IPS DF 6.9 (cell line): ENCODE measurements around the gene FERMT1.

Experiments
- DNase-seq: peaks from one replicate; pipeline ENCODE4 v3.0.0-alpha.2; 2013; ENCODE audit warnings: low read depth, low spot score
- H3K27ac ChIP-seq: one replicate; pipeline ENCODE4 v1.5.1; 2013; ENCODE audit warnings: low read length, control low read depth
- H3K27me3 ChIP-seq: 2 replicates; pipeline ENCODE4 v1.6.1; 2013; ENCODE audit warnings: mild to moderate bottlenecking, low read length; ENCODE audit not compliant: control insufficient read depth, insufficient read depth
- H3K36me3 ChIP-seq: 2 replicates; pipeline ENCODE4 v1.6.1; 2013; ENCODE audit warnings: low read length; ENCODE audit not compliant: control insufficient read depth, insufficient read depth
- H3K4me1 ChIP-seq: 2 replicates; pipeline ENCODE4 v1.6.1; 2013; ENCODE audit warnings: low read length; ENCODE audit not compliant: control insufficient read depth, insufficient read depth
- H3K4me3 ChIP-seq: 2 replicates; pipeline ENCODE4 v1.5.1; 2013; ENCODE audit warnings: mild to moderate bottlenecking, low read length
- H3K9me3 ChIP-seq: 2 replicates; pipeline ENCODE4 v1.6.1; 2013; ENCODE audit warnings: low read length, inconsistent platforms; ENCODE audit not compliant: control insufficient read depth, insufficient read depth
- WGBS: extraction: QIAGEN DNeasy Blood & Tissue Kit; methylation state at CpG from one replicate; pipeline ENCODE4 v1.1.7; 2013; ENCODE audit warnings: mixed read lengths, missing lambda C conversion rate; ENCODE audit not compliant: insufficient read length, insufficient coverage; 5-methylcytosine and 5-hydroxymethylcytosine counted together

The FERMT1 gene

GRCh38 chr20:6030453-6031080, 92.3 kb downstream of the FERMT1 start:
- H3K9me3 ChIP-seq: no peaks in the 10 kb centered on the region
- WGBS: no CpG with 5 or more reads among the region's 6 CpGs
- no peak for DNase-seq
- no peaks in the 10 kb centered on the region; the same call in 1 of the 2 replicates for H3K36me3 ChIP-seq
- H3K27ac ChIP-seq: no peak overlapping the region
- H3K27me3 ChIP-seq: no peaks in the 10 kb centered on the region
- H3K4me3 ChIP-seq: no peak overlapping the region
- H3K4me1 ChIP-seq: no peaks in the 10 kb centered on the region

- Histone ChIP-seq H3K4me3 (no peak overlapping the region), H3K4me1 (no peaks in the 10 kb centered on the region), H3K27ac (no peak overlapping the region), H3K9me3 (no peaks in the 10 kb centered on the region), H3K27me3 (no peaks in the 10 kb centered on the region), H3K36me3 (no peaks in the 10 kb centered on the region; the same call in 1 of the 2 replicates)
- WGBS: no CpG with 5 or more reads among the region's 6 CpGs
- DNase-seq: no peak
Observed at GRCh38 chr20:6029538-6029937, 93.3 kb downstream of the FERMT1 start.

DNA sequence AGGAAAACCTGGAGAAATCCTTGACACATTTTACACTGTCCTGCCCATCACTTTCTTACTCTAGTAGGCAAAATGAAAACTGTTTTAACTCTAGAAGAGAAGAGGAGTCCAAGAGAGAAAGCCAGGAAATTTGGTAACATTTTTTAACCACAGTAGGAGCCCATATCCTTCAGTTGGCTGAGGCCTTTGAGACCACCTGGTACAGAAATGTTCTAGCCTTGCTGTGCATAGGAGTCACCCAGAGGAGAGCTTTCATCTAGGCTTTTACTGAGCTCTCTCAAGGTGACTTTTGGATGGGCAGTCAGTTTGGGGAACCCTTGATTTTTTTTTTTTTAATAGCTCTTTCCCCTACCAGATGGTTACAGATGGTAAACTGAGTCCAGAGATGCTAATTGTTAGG, 94.0 kb downstream of the FERMT1 start:
- peaks cover 4% of the 10 kb centered on the region; the same call in 1 of the 2 replicates for H3K36me3 ChIP-seq
- no peak for DNase-seq

GRCh38 chr20:6026051-6026450, 96.8 kb downstream of the FERMT1 start:
- DNase-seq: no peak
- no peaks in the 10 kb centered on the region for H3K27me3 ChIP-seq
- no peak overlapping the region for H3K4me3 ChIP-seq
- H3K27ac ChIP-seq: no peak overlapping the region
- H3K4me1 ChIP-seq: no peaks in the 10 kb centered on the region
- no CpG with 5 or more reads among the region's 3 CpGs for WGBS
- H3K9me3 ChIP-seq: no peaks in the 10 kb centered on the region
- H3K36me3 ChIP-seq: peaks cover 8% of the 10 kb centered on the region; the same call in 1 of the 2 replicates

More for the DNA sequence above, 94.0 kb downstream of the FERMT1 start:
- Histone ChIP-seq H3K27me3 (no peaks in the 10 kb centered on the region), H3K9me3 (no peaks in the 10 kb centered on the region), H3K4me1 (no peaks in the 10 kb centered on the region), H3K27ac (no peak overlapping the region), H3K4me3 (no peak overlapping the region)
